K562 (cell line): ENCODE results near the gene PRR15. TPM values are rescaled to one million over a fixed set of nuclear protein-coding genes. Genes with fewer than 3 reads are reported as not detected.

Source experiments
- ATAC-seq: fragments of 200-7000 bp; cut with Tn5 transposase; 3 replicates; pipeline ENCODE4 v1.9.1; 2020; ENCODE audit warnings: moderate library complexity
- BruUV-seq: library from RNA; stranded (reverse); fragments of 400-500 nt; replicated peaks from 2 replicates; lab custom pipeline; 2021; lab: Mats Ljungman, UMichigan
- CTCF ChIA-PET: fragments of 300-600 bp; formaldehyde crosslinking; extraction: SDS; loops from one replicate; lab custom pipeline; 2021; ENCODE audit warnings: low intra/inter-chr PET ratio; lab: Yijun Ruan, JAX
- POLR2A ChIA-PET: fragments of 300-600, 350-650 bp; sonication (Branson Sonifier 250); formaldehyde crosslinking; extraction: SDS; loops from one replicate; lab custom pipeline; 2021; ENCODE audit warnings: antibody characterized with exemption, inconsistent platforms; lab: Yijun Ruan, JAX
- DNase-seq, 4 experiments: peaks; one replicate each; pipeline versions ENCODE4 v3.0.0 to v3.0.0-alpha.2; 2011 to 2018; ENCODE audit warnings: low spot score in 3 of 4, mixed read lengths in 3 of 4; ENCODE audit errors: extremely low read depth in 1 of 4
- FAIRE-seq: peaks from 2 replicates; lab custom pipeline; 2011; peaks lifted over from hg19 to GRCh38; lab: Jason Lieb, UNC
- H2AFZ ChIP-seq: 2 replicates; pipeline ENCODE4 v1.6.0; 2011; ENCODE audit warnings: low read depth, low read length, control low read depth, inconsistent platforms
- H3K27ac ChIP-seq: fragments of 200-600 bp; 3 replicates; pipeline ENCODE4 v1.8.0; 2011; ENCODE audit warnings: low read depth, mild to moderate bottlenecking, control low read depth, inconsistent platforms, low read length, moderate library complexity, mixed read lengths; ENCODE audit errors: extremely low read depth
- H3K27me3 ChIP-seq, 2 experiments: fragments of 300-600 bp in 1 of 2; 2 replicates in 1 of 2; 3 replicates in 1 of 2; pipeline versions ENCODE4 v1.6.0 to v1.8.0; 2011; ENCODE audit warnings: inconsistent platforms in 2 of 2, low read length in 2 of 2, mild to moderate bottlenecking in 1 of 2, mixed read lengths in 1 of 2, moderate library complexity in 1 of 2; ENCODE audit not compliant: control insufficient read depth in 2 of 2, insufficient read depth in 2 of 2
- H3K36me3 ChIP-seq: fragments of 300-600 bp; 3 replicates; pipeline ENCODE4 v1.8.0; 2011; ENCODE audit warnings: mild to moderate bottlenecking, low read length, inconsistent platforms; ENCODE audit not compliant: control insufficient read depth, insufficient read depth
- H3K4me1 ChIP-seq, 2 experiments: fragments of 200-600 bp in 1 of 2; replicated peaks in 1 of 2; 2 replicates in 1 of 2; 3 replicates in 1 of 2; pipeline versions ENCODE4 v1.5.1 to v1.8.0; 2011; ENCODE audit warnings: inconsistent platforms in 2 of 2, low read length in 2 of 2, mild to moderate bottlenecking in 1 of 2, mixed read lengths in 1 of 2, moderate library complexity in 1 of 2; ENCODE audit not compliant: control insufficient read depth in 2 of 2, insufficient read depth in 2 of 2
- H3K4me2 ChIP-seq: 2 replicates; pipeline ENCODE4 v1.6.1; 2011; ENCODE audit warnings: low read length, control low read depth, inconsistent platforms, mixed read lengths; ENCODE audit not compliant: insufficient read depth
- H3K4me3 ChIP-seq: fragments of 200-600 bp; sonication (generic), shearing (Covaris generic); 2 replicates; pipeline ENCODE4 v1.5.1; 2016; ENCODE audit warnings: control low read depth, inconsistent platforms
- H3K79me2 ChIP-seq: fragments of 200-600 bp; 3 replicates; pipeline ENCODE4 v1.8.0; 2011; ENCODE audit warnings: low read length, inconsistent platforms; ENCODE audit not compliant: control insufficient read depth, insufficient read depth
- H3K9ac ChIP-seq, 2 experiments: 2 replicates each; pipeline versions ENCODE4 v1.6.0 to v1.6.1; 2011; ENCODE audit warnings: low read depth in 2 of 2, low read length in 2 of 2, control low read depth in 1 of 2, inconsistent platforms in 1 of 2, mild to moderate bottlenecking in 1 of 2, mixed read lengths in 1 of 2; ENCODE audit not compliant: insufficient read depth in 1 of 2
- H3K9me1 ChIP-seq: one replicate; pipeline ENCODE4 v1.6.0; 2011; ENCODE audit warnings: inconsistent platforms, mild to moderate bottlenecking, low read length, moderate library complexity; ENCODE audit not compliant: control insufficient read depth, insufficient read depth
- H3K9me3 ChIP-seq: replicated peaks from 2 replicates; pipeline ENCODE4 v1.5.1; 2011; ENCODE audit warnings: low read depth, low read length, inconsistent platforms; ENCODE audit not compliant: control insufficient read depth, insufficient read depth
- H4K20me1 ChIP-seq: replicated peaks from 2 replicates; pipeline ENCODE4 v1.6.1; 2011; ENCODE audit warnings: low read length, inconsistent platforms, mixed read lengths; ENCODE audit not compliant: control insufficient read depth, insufficient read depth
- ATF6 ChIP-seq: sonication (generic); formaldehyde crosslinking; IDR thresholded peaks from 2 replicates; pipeline ENCODE4 v1.4.0; 2020; ENCODE audit warnings: mild to moderate bottlenecking, missing genetic modification reagents
- CEBPB ChIP-seq: fragments of 450-650 bp; IDR thresholded peaks from 2 replicates; pipeline ENCODE4 v1.6.1; 2016; ENCODE audit warnings: missing genetic modification characterization, missing compliant biosample characterization
- RERE ChIP-seq: sonication (generic); formaldehyde crosslinking; IDR thresholded peaks from 2 replicates; pipeline ENCODE4 v1.8.0; 2023; ENCODE audit warnings: missing genetic modification reagents, mild to moderate bottlenecking, borderline replicate concordance
- SMARCA4 ChIP-seq: fragments of 450-650 bp; IDR thresholded peaks from 2 replicates; pipeline ENCODE4 v1.6.1; 2016
- ZNF655 ChIP-seq: fragments of 250-450 bp; sonication (Bioruptor Pico); IDR thresholded peaks from 2 replicates; pipeline ENCODE4 v1.5.0; 2021
- WGBS: fragments of 100-300 bp; shearing (Covaris generic); methylation state at CpG from one replicate; pipeline ENCODE4 v1.1.6; 2016; ENCODE audit warnings: low coverage, mixed read lengths; ENCODE audit not compliant: insufficient coverage; ENCODE audit errors: missing lambda C conversion rate; 5-methylcytosine and 5-hydroxymethylcytosine counted together
- in situ Hi-C: fragments of 300-500 bp; cut with MboI; formaldehyde crosslinking; loops from 4 replicates; pipeline ENCODE4 v1.15.0; 2018; ENCODE audit warnings: inconsistent platforms, mixed read lengths
- intact Hi-C: fragments of 100-400 bp; cut with micrococcal nuclease; formaldehyde crosslinking; loops from 2 replicates; pipeline ENCODE4 v1.14.2; 2022
- polyA plus RNA-seq, 8 experiments: library from polyadenylated mRNA; depleted of rRNA in 4 of 8; stranded (reverse) in 5 of 8; unstranded in 3 of 8; fragments of >200 nt; fragmentation: Nextera tagmentation in 2 of 8; fragmentation: Illumina TruSeq in 1 of 8; extraction: Ambion mirVana in 2 of 8; extraction: Trizol in 1 of 8; gene quantifications; 2 replicates each; pipeline versions ENCODE4 v1.2.1 to v1.2.3, GENCODE V29; 2011 to 2014; ENCODE audit warnings: inconsistent platforms in 1 of 8, missing spikeins in 1 of 8
- total RNA-seq, 7 experiments: library from RNA; depleted of rRNA in 6 of 7; stranded (reverse); fragments of >200 nt in 6 of 7; fragmentation: Illumina TruSeq in 2 of 7; extraction: Trizol in 2 of 7; gene quantifications; 2 replicates each; pipeline versions ENCODE4 v1.2.1 to v1.2.3, GENCODE V29; 2011 to 2021; ENCODE audit warnings: low replicate concordance in 1 of 7

PRR15 gene
- total and polyA plus RNA-seq, 9 of the 15 experiments (the other 6 are each of a cell fraction or from before 2014, with no cell fraction given), result not detected

- no peak for DNase-seq
- no peaks in the 10 kb centered on the region for H3K36me3 ChIP-seq
- no peaks in the 10 kb centered on the region for H3K9me1 ChIP-seq
- H3K9ac ChIP-seq, result 0 out of 4 replicates have a peak overlapping the region, but pooled peaks of 1 of the 2 experiments have one; percentile 7
- BruUV-seq, result no TSS peak
- ChIA-PET POLR2A (no interaction called here), CTCF (no interaction called here)
- intact Hi-C loops, result no loop called here
- no peak overlapping the region for H3K4me3 ChIP-seq
- H4K20me1 ChIP-seq, result no peaks in the 10 kb centered on the region
- 40% methylated on average over 36 of the region's 48 CpGs for WGBS
- H3K4me2 ChIP-seq, result no peak overlapping the region
- ATAC-seq, result no peak
- peaks cover 28 to 52% of the 10 kb centered on the region in 2 experiments; a peak in 4 of 5 replicates for H3K27me3 ChIP-seq
- in situ Hi-C loops, result no loop called here
- peaks cover 0 to 18% of the 10 kb centered on the region in 2 experiments; a peak in 1 of 5 replicates for H3K4me1 ChIP-seq
- TF ChIP-seq CEBPB (tag), result peak; percentile 44
- TF ChIP-seq SMARCA4, result no peak
- no peak overlapping the region for H2AFZ ChIP-seq
- no peaks in the 10 kb centered on the region for H3K9me3 ChIP-seq
- no peak overlapping the region for H3K27ac ChIP-seq
- no peak for FAIRE-seq
- H3K79me2 ChIP-seq, result no peaks in the 10 kb centered on the region
These were observed 1.0 kb downstream of the PRR15 start for GRCh38 chr7:29564496-29565223.

GRCh38 chr7:29565224-29565630, 1.6 kb downstream of the PRR15 start:
- CTCF ChIA-PET, result no interaction called here
- no peaks in the 10 kb centered on the region for H4K20me1 ChIP-seq
- DNase-seq, result no peak
- POLR2A ChIA-PET, result no interaction called here
- H3K9me1 ChIP-seq, result no peaks in the 10 kb centered on the region
- H3K36me3 ChIP-seq, result no peaks in the 10 kb centered on the region
- no peak overlapping the region for H3K4me2 ChIP-seq
- no peak for ATAC-seq
- H3K27me3 ChIP-seq, result peaks cover 29 to 49% of the 10 kb centered on the region in 2 experiments; a peak in 4 of 5 replicates
- peaks cover 0 to 18% of the 10 kb centered on the region in 2 experiments; a peak in 1 of 5 replicates for H3K4me1 ChIP-seq
- H3K9me3 ChIP-seq, result no peaks in the 10 kb centered on the region
- in situ Hi-C loops, result no loop called here
- FAIRE-seq, result no peak
- WGBS, result 27% methylated on average over 10 of the region's 10 CpGs
- intact Hi-C loops, result no loop called here
- H3K4me3 ChIP-seq, result no peak overlapping the region
- no TSS peak for BruUV-seq
- H3K27ac ChIP-seq, result no peak overlapping the region
- no peak overlapping the region for H2AFZ ChIP-seq
- no peak overlapping the region for H3K9ac ChIP-seq
- H3K79me2 ChIP-seq, result no peaks in the 10 kb centered on the region
- TF ChIP-seq ZNF655 (CRISPR knock-in tag), result no peak
- TF ChIP-seq ATF6 (CRISPR knock-in tag), result no peak
- no peak for TF ChIP-seq RERE (CRISPR knock-in tag)
